ENCODE data around the gene DAB2IP.

DNA sequence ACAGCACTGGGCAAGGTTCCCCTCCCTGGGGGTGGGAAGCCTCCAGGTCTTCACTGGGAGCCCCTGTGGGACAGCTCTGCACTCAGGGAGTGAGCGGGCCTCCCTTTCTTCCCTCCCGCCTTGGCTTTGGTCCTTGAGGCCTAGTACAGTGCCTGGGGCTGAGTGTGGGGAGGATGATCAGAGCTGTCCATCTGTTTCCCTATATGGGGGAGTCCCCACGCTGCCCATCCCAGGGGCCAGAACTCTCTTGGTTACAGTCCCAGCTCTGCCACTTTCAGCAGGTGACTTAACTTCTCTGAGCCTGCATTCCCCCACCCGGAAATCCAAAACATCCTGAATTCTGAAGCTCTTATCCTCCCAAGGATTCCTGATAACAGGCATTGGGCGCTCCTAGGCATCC, 42.6 kb downstream of the DAB2IP start:
- TF ChIP-seq, protein P1, sequence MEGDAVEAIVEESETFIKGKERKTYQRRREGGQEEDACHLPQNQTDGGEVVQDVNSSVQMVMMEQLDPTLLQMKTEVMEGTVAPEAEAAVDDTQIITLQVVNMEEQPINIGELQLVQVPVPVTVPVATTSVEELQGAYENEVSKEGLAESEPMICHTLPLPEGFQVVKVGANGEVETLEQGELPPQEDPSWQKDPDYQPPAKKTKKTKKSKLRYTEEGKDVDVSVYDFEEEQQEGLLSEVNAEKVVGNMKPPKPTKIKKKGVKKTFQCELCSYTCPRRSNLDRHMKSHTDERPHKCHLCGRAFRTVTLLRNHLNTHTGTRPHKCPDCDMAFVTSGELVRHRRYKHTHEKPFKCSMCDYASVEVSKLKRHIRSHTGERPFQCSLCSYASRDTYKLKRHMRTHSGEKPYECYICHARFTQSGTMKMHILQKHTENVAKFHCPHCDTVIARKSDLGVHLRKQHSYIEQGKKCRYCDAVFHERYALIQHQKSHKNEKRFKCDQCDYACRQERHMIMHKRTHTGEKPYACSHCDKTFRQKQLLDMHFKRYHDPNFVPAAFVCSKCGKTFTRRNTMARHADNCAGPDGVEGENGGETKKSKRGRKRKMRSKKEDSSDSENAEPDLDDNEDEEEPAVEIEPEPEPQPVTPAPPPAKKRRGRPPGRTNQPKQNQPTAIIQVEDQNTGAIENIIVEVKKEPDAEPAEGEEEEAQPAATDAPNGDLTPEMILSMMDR (IDR thresholded peaks at IDR 0.05; ENCODE audit: insufficient read depth, low read length, poor library complexity, severe bottlenecking): no peak
- no peak for TF ChIP-seq EZH2phosphoT487 (conservative IDR thresholded peaks at IDR 0.05; ENCODE audit: low read length)
